Keratinocyte (primary cell): Measurements from ENCODE around the gene PAQR5. TPM values are rescaled to one million over a fixed set of nuclear protein-coding genes. Genes with fewer than 3 reads are reported as not detected.

Experiments used
- DNase-seq: peaks from one replicate; pipeline ENCODE4 v3.0.0-alpha.2; 2011; ENCODE audit warnings: low read depth, missing footprints, low spot score
- FAIRE-seq: peaks from 2 replicates; lab custom pipeline; 2011; peaks lifted over from hg19 to GRCh38; lab: Jason Lieb, UNC
- H2AFZ ChIP-seq: 2 replicates; pipeline ENCODE4 v1.6.0; 2012; ENCODE audit warnings: low read length, control low read depth, inconsistent platforms; ENCODE audit not compliant: control insufficient read depth
- H3K27ac ChIP-seq: 2 replicates; pipeline ENCODE4 v1.5.1; 2011; ENCODE audit warnings: low read length; ENCODE audit not compliant: control insufficient read depth, insufficient read depth
- H3K27me3 ChIP-seq: 3 replicates; pipeline ENCODE4 v1.6.0; 2011; ENCODE audit warnings: low read length; ENCODE audit not compliant: control insufficient read depth, insufficient read depth; ENCODE audit errors: extremely low read depth
- H3K36me3 ChIP-seq, 2 experiments: 2 replicates in 1 of 2; 3 replicates in 1 of 2; pipeline ENCODE4 v1.5.1; 2011; ENCODE audit warnings: low read length in 2 of 2, mild to moderate bottlenecking in 1 of 2; ENCODE audit not compliant: control insufficient read depth in 2 of 2, insufficient read depth in 2 of 2; ENCODE audit errors: extremely low read depth in 1 of 2
- H3K4me1 ChIP-seq: 3 replicates; pipeline ENCODE4 v1.5.1; 2011; ENCODE audit warnings: low read length; ENCODE audit not compliant: control insufficient read depth, insufficient read depth; ENCODE audit errors: extremely low read depth
- H3K4me2 ChIP-seq: 3 replicates; pipeline ENCODE4 v1.6.0; 2011; ENCODE audit warnings: low read depth, low read length; ENCODE audit not compliant: control insufficient read depth, insufficient read depth; ENCODE audit errors: extremely low read depth
- H3K4me3 ChIP-seq, 3 experiments: fragments of 200-600 bp in 1 of 3; sonication (generic) in 1 of 3; 2 replicates in 2 of 3; 3 replicates in 1 of 3; pipeline ENCODE4 v1.5.1; 2011 to 2016; ENCODE audit warnings: low read length in 3 of 3, mild to moderate bottlenecking in 3 of 3, control low read depth in 2 of 3, inconsistent platforms in 1 of 3, low read depth in 1 of 3, mixed read lengths in 1 of 3, mixed run types in 1 of 3, moderate library complexity in 1 of 3; ENCODE audit not compliant: control insufficient read depth in 2 of 3, insufficient read depth in 2 of 3; ENCODE audit errors: extremely low read depth in 1 of 3
- H3K79me2 ChIP-seq: 2 replicates; pipeline ENCODE4 v1.6.0; 2012; ENCODE audit warnings: low read length; ENCODE audit not compliant: control insufficient read depth, insufficient read depth
- H3K9ac ChIP-seq: 3 replicates; pipeline ENCODE4 v1.6.0; 2011; ENCODE audit warnings: low read length; ENCODE audit not compliant: control insufficient read depth, insufficient read depth; ENCODE audit errors: extremely low read depth
- H3K9me1 ChIP-seq: 3 replicates; pipeline ENCODE4 v1.6.0; 2011; ENCODE audit warnings: low read length; ENCODE audit not compliant: control insufficient read depth, insufficient read depth; ENCODE audit errors: extremely low read depth
- H3K9me3 ChIP-seq: 2 replicates; pipeline ENCODE4 v1.5.1; 2012; ENCODE audit warnings: low read depth, low read length; ENCODE audit not compliant: control insufficient read depth
- H4K20me1 ChIP-seq: 3 replicates; pipeline ENCODE4 v1.6.0; 2011; ENCODE audit warnings: low read length; ENCODE audit not compliant: control insufficient read depth, insufficient read depth; ENCODE audit errors: extremely low read depth
- EZH2 ChIP-seq: IDR thresholded peaks from one replicate; pipeline ENCODE4 v1.6.1; 2012; ENCODE audit warnings: inconsistent platforms, mild to moderate bottlenecking, low read length, moderate library complexity
- dilution Hi-C: fragments of 300-500 bp; cut with MboI; formaldehyde crosslinking; loops from one replicate; pipeline ENCODE4 v1.7.0; 2020; ENCODE audit warnings: low sequenced_read_pairs; ENCODE audit not compliant: extremely low pct_ligation_motif_present
- polyA plus RNA-seq, 5 experiments: library from polyadenylated mRNA; depleted of rRNA in 3 of 5; stranded (reverse) in 3 of 5; stranded (forward) in 1 of 5; unstranded in 1 of 5; fragments of >200 nt; gene quantifications; 1 replicate in 1 of 5; 2 replicates in 3 of 5; 3 replicates in 1 of 5; pipeline versions ENCODE4 v1.2.1 to v1.2.3, GENCODE V29; 2011 to 2012; ENCODE audit warnings: missing spikeins in 2 of 5, low read depth in 1 of 5, low replicate concordance in 1 of 5
- TF ChIP-seq, protein P1 (sequence below), 3 experiments: IDR thresholded peaks in 1 of 3; conservative IDR thresholded peaks in 1 of 3; optimal IDR thresholded peaks in 1 of 3; 2 replicates in 2 of 3; 3 replicates in 1 of 3; pipeline versions ENCODE3 to v1.5.1; 2011; ENCODE audit warnings: low read length in 3 of 3, mild to moderate bottlenecking in 3 of 3, moderate library complexity in 2 of 3, control low read depth in 1 of 3, inconsistent platforms in 1 of 3; ENCODE audit not compliant: insufficient read depth in 2 of 3; ENCODE audit errors: extremely low read depth in 1 of 3

PAQR5 gene
- polyA plus RNA-seq, 1 donor (not counting 4 experiments of a cell fraction or from before 2014, with no cell fraction given): 0.30 TPM

- Histone ChIP-seq H3K9ac (no peak overlapping the region), H3K4me3 (no peak overlapping the region), H3K9me3 (no peaks in the 10 kb centered on the region), H3K4me2 (no peak overlapping the region), H3K4me1 (no peaks in the 10 kb centered on the region), H3K27me3 (peaks cover 11% of the 10 kb centered on the region), H4K20me1 (no peaks in the 10 kb centered on the region), H3K9me1 (no peaks in the 10 kb centered on the region), H3K27ac (no peak overlapping the region), H2AFZ (no peak overlapping the region), H3K79me2 (no peaks in the 10 kb centered on the region), H3K36me3 (no peaks in the 10 kb centered on the region)
- DNase-seq: no peak
- no peak for TF ChIP-seq EZH2
- TF ChIP-seq, protein P1, sequence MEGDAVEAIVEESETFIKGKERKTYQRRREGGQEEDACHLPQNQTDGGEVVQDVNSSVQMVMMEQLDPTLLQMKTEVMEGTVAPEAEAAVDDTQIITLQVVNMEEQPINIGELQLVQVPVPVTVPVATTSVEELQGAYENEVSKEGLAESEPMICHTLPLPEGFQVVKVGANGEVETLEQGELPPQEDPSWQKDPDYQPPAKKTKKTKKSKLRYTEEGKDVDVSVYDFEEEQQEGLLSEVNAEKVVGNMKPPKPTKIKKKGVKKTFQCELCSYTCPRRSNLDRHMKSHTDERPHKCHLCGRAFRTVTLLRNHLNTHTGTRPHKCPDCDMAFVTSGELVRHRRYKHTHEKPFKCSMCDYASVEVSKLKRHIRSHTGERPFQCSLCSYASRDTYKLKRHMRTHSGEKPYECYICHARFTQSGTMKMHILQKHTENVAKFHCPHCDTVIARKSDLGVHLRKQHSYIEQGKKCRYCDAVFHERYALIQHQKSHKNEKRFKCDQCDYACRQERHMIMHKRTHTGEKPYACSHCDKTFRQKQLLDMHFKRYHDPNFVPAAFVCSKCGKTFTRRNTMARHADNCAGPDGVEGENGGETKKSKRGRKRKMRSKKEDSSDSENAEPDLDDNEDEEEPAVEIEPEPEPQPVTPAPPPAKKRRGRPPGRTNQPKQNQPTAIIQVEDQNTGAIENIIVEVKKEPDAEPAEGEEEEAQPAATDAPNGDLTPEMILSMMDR (optimal IDR thresholded peaks at IDR 0.05 in 1 of 3, IDR thresholded peaks at IDR 0.05 in 1 of 3, conservative IDR thresholded peaks at IDR 0.05 in 1 of 3; ENCODE audit: extremely low read depth in 1 of 3, insufficient read depth in 2 of 3, low read length in 3 of 3): no peak
- dilution Hi-C loops: no loop called here
- no peak for FAIRE-seq
These were observed 26.8 kb downstream of the PAQR5 start for GRCh38 chr15:69325456-69325971.

GRCh38 chr15:69328080-69328479 is 29.4 kb downstream of the PAQR5 start:
- Histone ChIP-seq H2AFZ (no peak overlapping the region), H3K79me2 (no peaks in the 10 kb centered on the region), H3K9ac (no peak overlapping the region), H3K4me3 (no peak overlapping the region), H3K27ac (no peak overlapping the region), H4K20me1 (no peaks in the 10 kb centered on the region), H3K4me2 (no peak overlapping the region), H3K9me1 (no peaks in the 10 kb centered on the region), H3K36me3 (no peaks in the 10 kb centered on the region), H3K9me3 (no peaks in the 10 kb centered on the region), H3K4me1 (no peaks in the 10 kb centered on the region), H3K27me3 (peaks cover 8% of the 10 kb centered on the region)
- DNase-seq: no peak
- dilution Hi-C loops: no loop called here
- TF ChIP-seq, protein P1 (optimal IDR thresholded peaks at IDR 0.05 in 1 of 3, IDR thresholded peaks at IDR 0.05 in 1 of 3, conservative IDR thresholded peaks at IDR 0.05 in 1 of 3; ENCODE audit: extremely low read depth in 1 of 3, insufficient read depth in 2 of 3, low read length in 3 of 3): no peak
- no peak for TF ChIP-seq EZH2
- no peak for FAIRE-seq
